BLaER1 treated with 17β-estradiol and CSF1 and Interleukin-3, amounts not matched to agents 10 nM and 100 nM (cell line): ENCODE measurements around the gene PPP2R5B.

Source experiments
- H3K27ac ChIP-seq, 11 experiments: shearing (Covaris generic); formaldehyde crosslinking; 2 replicates each; pipeline ENCODE4 v1.8.1; 2022
- H3K27me3 ChIP-seq, 11 experiments: shearing (Covaris generic); formaldehyde crosslinking; 2 replicates each; pipeline ENCODE4 v1.8.1; 2022
- H3K36me3 ChIP-seq, 11 experiments: shearing (Covaris generic); formaldehyde crosslinking; 2 replicates each; pipeline ENCODE4 v1.8.1; 2022
- H3K4me1 ChIP-seq, 10 experiments: shearing (Covaris generic); formaldehyde crosslinking; 2 replicates each; pipeline ENCODE4 v1.8.1; 2022
- H3K4me2 ChIP-seq, 11 experiments: shearing (Covaris generic); formaldehyde crosslinking; 2 replicates each; pipeline ENCODE4 v1.8.1; 2022
- H3K4me3 ChIP-seq, 10 experiments: shearing (Covaris generic); formaldehyde crosslinking; 2 replicates each; pipeline ENCODE4 v1.8.1; 2022
- H3K9ac ChIP-seq, 11 experiments: shearing (Covaris generic); formaldehyde crosslinking; 2 replicates each; pipeline ENCODE4 v1.8.1; 2022
- H3K9me3 ChIP-seq, 11 experiments: shearing (Covaris generic); formaldehyde crosslinking; replicated peaks in 1 of 11; 2 replicates each; pipeline ENCODE4 v1.8.1; 2022
- H4K20me1 ChIP-seq, 11 experiments: shearing (Covaris generic); formaldehyde crosslinking; 2 replicates each; pipeline ENCODE4 v1.8.1; 2022
- Cebpa-rat ChIP-seq, 11 experiments: shearing (Covaris generic); IDR thresholded peaks; 2 replicates each; pipeline ENCODE4 v1.8.1; 2022

Gene PPP2R5B

DNA sequence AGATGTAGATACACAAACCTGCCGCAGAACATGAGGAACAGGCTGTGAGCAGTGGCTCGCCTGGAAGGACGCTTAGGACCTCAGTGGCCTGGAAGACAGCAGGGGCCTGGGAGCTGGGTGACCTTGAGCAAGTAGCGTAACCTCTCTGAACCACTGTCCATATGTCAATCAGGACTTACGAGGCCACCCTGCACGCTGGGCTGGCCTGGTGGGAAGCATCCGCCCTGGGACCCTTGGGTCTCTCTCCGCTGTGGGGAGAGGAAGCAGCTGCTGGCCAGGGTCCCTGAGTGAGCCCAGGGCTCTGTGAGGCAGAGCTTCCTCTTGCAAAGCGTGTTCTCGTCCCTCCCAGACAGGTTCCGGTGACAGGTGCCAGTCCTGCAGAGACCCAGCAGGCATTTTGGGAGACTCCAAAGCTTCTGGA, 32.1 kb upstream of the PPP2R5B start:
- H3K9ac ChIP-seq: peak overlapping the region; percentile 22 to 77 (median 63); a peak in 20 of 22 replicates
- no peak for TF ChIP-seq Cebpa-rat (IDR thresholded peaks at IDR 0.05)
- peak overlapping the region in 10 of 11 experiments; percentile 27 to 83 (median 72); a peak in 18 of 22 replicates for H3K27ac ChIP-seq
- peaks cover 0 to 9% (median 0%) of the 10 kb centered on the region in 11 experiments; a peak in 3 of 22 replicates for H4K20me1 ChIP-seq
- no peaks in the 10 kb centered on the region for H3K9me3 ChIP-seq
- H3K4me1 ChIP-seq: peaks cover 47 to 94% (median 82%) of the 10 kb centered on the region in 10 experiments
- H3K27me3 ChIP-seq: no peaks in the 10 kb centered on the region
- peak overlapping the region in 2 of 10 experiments; percentile 3 to 29; a peak in 1 of 20 replicates for H3K4me3 ChIP-seq
- peak overlapping the region; percentile 78 to 97 (median 91) for H3K4me2 ChIP-seq
- peaks cover 10 to 30% (median 19%) of the 10 kb centered on the region in 11 experiments for H3K36me3 ChIP-seq

DNA sequence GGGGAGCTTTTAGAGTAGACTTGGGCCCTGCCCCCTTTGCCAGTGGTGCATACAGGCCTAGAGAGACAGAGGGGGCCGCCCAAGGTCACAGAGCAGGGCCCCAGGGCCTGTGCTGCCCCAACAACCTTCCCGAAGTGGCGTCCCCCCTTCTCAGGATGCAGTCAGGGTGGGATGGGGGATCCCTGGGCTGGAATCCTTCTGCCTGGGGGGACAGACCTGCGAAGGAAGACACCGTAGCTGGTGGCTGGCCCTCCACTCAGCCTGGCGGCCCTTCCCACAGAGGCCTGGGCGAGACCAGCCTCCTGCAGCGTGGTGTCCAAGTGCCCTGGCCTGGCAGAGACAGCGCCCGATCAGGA, 31.7 kb upstream of the PPP2R5B start:
- TF ChIP-seq Cebpa-rat (IDR thresholded peaks at IDR 0.05): no peak
- Histone ChIP-seq H3K27me3 (no peaks in the 10 kb centered on the region), H3K4me1 (peaks cover 43 to 94% (median 80%) of the 10 kb centered on the region in 10 experiments), H3K27ac (peak overlapping the region in 10 of 11 experiments; percentile 27 to 83 (median 72); a peak in 18 of 22 replicates), H3K9ac (peak overlapping the region; percentile 22 to 77 (median 63); a peak in 20 of 22 replicates), H3K4me2 (peak overlapping the region; percentile 78 to 97 (median 91)), H3K4me3 (peak overlapping the region in 2 of 10 experiments; percentile 3 to 29; a peak in 1 of 20 replicates), H4K20me1 (peaks cover 0 to 9% (median 0%) of the 10 kb centered on the region in 11 experiments; a peak in 3 of 22 replicates), H3K9me3 (no peaks in the 10 kb centered on the region), H3K36me3 (peaks cover 14 to 34% (median 23%) of the 10 kb centered on the region in 11 experiments)

DNA sequence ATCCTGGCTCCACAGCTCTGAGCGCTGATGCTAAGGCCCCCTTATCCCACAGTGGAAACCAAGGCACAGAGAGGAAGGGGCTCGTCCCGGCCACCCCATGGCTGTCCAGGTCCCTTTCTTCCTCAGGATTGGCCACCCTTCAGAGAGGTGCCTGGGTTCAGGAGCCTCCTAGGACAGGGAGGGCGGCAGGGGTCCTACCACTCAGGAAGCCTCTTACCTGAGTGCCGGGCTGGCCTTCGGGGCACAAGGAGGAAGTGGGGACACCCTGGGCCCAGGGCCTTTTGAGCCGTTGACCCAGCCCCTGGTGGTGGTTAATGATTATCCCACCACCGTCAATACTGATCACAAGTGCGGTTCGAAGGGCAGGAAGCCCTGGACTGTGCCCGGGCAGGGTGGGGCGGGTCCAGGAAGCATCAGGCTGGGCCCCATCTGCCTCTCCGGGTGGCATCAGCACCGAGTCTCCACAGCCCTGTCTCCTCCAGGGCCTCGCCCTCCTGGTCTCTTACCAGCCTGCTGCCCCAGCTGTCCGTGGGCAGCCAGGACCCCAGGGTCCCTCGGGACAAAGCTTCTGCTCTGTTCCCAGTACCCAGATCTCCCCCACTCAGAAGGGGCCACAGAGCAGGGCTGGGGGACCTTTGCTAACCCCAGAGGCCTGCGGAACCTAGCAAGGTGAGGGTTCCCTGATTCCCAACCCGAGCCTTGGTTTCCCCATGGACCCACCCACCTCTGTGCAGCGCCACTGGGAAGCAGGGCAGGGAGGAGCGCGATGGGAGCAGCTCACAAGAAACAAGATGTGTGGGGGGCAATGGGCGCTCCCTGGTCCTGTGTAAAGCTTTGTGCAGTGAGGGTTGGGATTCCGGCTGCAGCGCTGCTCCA, 31.1 kb upstream of the PPP2R5B start:
- Histone ChIP-seq H3K27ac (peak overlapping the region in 10 of 11 experiments; percentile 27 to 83 (median 72); a peak in 19 of 22 replicates), H3K4me1 (peaks cover 37 to 90% (median 74%) of the 10 kb centered on the region in 10 experiments), H4K20me1 (peaks cover 0 to 9% (median 0%) of the 10 kb centered on the region in 11 experiments; a peak in 3 of 22 replicates), H3K4me3 (peak overlapping the region in 2 of 10 experiments; percentile 3 to 8; a peak in 2 of 20 replicates), H3K4me2 (peak overlapping the region; percentile 78 to 97 (median 91)), H3K9ac (peak overlapping the region; percentile 25 to 77 (median 63); a peak in 20 of 22 replicates), H3K36me3 (peaks cover 20 to 41% (median 29%) of the 10 kb centered on the region in 11 experiments), H3K9me3 (no peaks in the 10 kb centered on the region), H3K27me3 (no peaks in the 10 kb centered on the region)
- TF ChIP-seq Cebpa-rat (IDR thresholded peaks at IDR 0.05): no peak

DNA sequence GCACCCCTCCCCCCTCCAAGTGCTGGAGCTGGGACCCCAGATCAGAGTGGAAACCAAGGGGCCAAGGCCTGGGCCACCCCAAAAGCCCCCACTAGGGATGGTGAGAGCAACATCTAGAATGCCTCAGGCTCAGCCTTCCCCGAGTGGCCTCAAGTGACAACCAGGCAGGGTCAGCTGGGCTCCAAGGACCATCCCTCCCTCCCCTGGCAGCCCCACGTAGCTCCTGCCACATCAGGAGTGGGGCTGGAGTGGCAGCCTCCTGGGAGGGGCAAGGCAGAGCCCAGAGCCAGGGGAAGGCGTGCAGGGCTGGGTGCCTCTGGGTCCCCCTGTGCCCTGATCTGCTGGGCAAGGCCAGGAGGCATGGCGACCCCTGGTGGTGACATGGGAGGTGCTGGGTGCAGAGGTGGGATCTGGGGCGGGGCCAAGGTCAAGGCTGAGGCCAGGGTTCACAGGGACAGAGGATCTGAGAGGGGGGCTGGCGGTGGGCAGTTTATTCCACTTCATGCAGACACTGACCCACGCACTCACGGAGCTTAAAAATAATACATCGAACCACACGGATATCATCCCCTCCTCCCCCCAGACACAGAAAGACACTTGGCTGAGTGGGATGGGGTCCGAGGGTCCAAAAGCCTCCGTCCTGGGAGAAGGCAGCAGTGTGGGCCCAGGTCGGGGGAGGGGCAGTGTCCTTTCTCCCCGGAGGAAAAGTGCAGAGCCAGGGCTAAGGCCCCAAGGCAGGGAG, 30.2 kb upstream of the PPP2R5B start:
- H4K20me1 ChIP-seq: peaks cover 0 to 9% (median 0%) of the 10 kb centered on the region in 11 experiments; a peak in 4 of 22 replicates
- peaks cover 23 to 49% (median 32%) of the 10 kb centered on the region in 11 experiments for H3K36me3 ChIP-seq
- peaks cover 29 to 82% (median 66%) of the 10 kb centered on the region in 10 experiments for H3K4me1 ChIP-seq
- H3K4me2 ChIP-seq: peak overlapping the region; percentile 78 to 97 (median 91)
- peak overlapping the region in 1 of 10 experiments; percentile 8; a peak in 1 of 20 replicates for H3K4me3 ChIP-seq
- peak overlapping the region; percentile 25 to 77 (median 63); a peak in 19 of 22 replicates for H3K9ac ChIP-seq
- no peak for TF ChIP-seq Cebpa-rat (IDR thresholded peaks at IDR 0.05)
- no peaks in the 10 kb centered on the region for H3K27me3 ChIP-seq
- H3K27ac ChIP-seq: peak overlapping the region in 9 of 11 experiments; percentile 43 to 83 (median 73); a peak in 18 of 22 replicates
- no peaks in the 10 kb centered on the region for H3K9me3 ChIP-seq

DNA sequence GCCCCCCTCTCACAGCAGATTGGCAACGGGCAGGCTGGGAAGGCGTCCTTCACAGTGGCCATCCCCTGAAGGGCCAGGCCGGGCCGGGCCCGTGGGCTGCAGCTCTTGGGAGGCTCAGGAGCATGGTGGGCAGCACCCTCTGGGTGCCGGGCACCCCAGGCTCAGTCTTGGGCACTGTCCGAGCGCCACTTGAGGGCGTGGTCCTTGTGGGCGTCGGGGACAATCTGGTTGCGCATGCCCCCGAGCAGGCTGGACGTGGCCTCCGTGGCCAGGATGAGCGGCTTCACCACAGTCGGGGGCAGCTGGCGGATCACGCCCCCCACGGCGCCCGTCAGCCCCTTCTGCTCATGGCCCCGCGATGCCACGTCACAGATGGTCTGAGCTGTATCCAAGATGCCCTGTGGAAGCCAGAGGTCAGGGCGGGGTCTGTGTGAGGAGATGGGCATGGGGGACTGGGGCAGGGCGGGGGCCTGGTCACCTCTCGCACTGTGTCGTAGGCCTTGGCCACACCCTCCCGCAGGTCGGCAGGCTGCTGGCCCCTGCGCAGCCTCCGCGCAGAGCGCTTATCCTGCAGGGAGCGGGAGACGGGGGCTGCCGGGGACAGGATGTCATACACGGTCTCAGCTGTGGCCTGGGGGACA, 29.6 kb upstream of the PPP2R5B start:
- Histone ChIP-seq H3K27me3 (no peaks in the 10 kb centered on the region), H3K36me3 (peaks cover 25 to 56% (median 39%) of the 10 kb centered on the region in 11 experiments), H3K27ac (peak overlapping the region in 1 of 11 experiments; percentile 34; a peak in 1 of 22 replicates), H3K9ac (peak overlapping the region in 1 of 11 experiments; percentile 9; a peak in 1 of 22 replicates), H3K4me1 (peaks cover 28 to 75% (median 59%) of the 10 kb centered on the region in 10 experiments), H3K4me3 (no peak overlapping the region), H3K4me2 (peak overlapping the region in 8 of 11 experiments; percentile 18 to 97 (median 88); a peak in 9 of 22 replicates), H4K20me1 (peaks cover 0 to 9% (median 0%) of the 10 kb centered on the region in 11 experiments; a peak in 4 of 22 replicates), H3K9me3 (no peaks in the 10 kb centered on the region)
- no peak for TF ChIP-seq Cebpa-rat (IDR thresholded peaks at IDR 0.05)

DNA sequence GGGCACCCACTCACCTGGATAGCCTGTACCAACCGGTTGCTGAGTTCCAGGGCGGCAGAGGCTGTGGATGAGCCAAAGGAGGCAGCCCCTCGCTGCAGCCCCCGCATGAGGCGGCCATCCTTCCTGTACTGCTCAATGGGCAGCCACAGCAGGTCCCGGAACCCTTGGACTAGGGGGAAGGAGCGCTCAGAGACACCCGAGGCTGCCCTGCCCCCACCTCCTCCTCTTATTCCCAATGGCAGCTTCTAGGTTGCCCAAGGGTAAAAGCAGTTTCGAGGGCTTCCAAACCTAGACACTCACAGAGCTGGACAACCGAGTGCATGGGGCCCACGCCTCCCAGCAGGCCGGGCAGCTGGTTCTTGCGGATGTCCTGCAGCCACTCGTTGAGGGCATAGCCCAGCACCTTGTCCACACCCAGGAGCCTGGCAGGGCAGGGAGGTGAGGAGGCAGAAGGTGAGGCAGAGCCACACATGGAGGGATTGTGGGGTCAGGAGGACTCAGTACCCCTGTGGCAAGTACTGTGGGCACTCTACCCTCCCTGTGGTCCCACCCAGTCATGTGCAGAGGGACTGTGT, 28.0 kb upstream of the PPP2R5B start:
- Histone ChIP-seq H3K36me3 (peaks cover 41 to 72% (median 55%) of the 10 kb centered on the region in 11 experiments), H4K20me1 (peaks cover 0 to 11% (median 0%) of the 10 kb centered on the region in 11 experiments; a peak in 4 of 22 replicates), H3K4me3 (no peak overlapping the region), H3K9ac (no peak overlapping the region; a peak in 2 of 22 replicates), H3K27ac (peak overlapping the region in 1 of 11 experiments; percentile 25; a peak in 1 of 22 replicates), H3K9me3 (no peaks in the 10 kb centered on the region), H3K27me3 (no peaks in the 10 kb centered on the region), H3K4me2 (peak overlapping the region in 2 of 11 experiments; percentile 20 to 35; a peak in 4 of 22 replicates), H3K4me1 (peaks cover 28 to 59% (median 43%) of the 10 kb centered on the region in 10 experiments)
- no peak for TF ChIP-seq Cebpa-rat (IDR thresholded peaks at IDR 0.05)

DNA sequence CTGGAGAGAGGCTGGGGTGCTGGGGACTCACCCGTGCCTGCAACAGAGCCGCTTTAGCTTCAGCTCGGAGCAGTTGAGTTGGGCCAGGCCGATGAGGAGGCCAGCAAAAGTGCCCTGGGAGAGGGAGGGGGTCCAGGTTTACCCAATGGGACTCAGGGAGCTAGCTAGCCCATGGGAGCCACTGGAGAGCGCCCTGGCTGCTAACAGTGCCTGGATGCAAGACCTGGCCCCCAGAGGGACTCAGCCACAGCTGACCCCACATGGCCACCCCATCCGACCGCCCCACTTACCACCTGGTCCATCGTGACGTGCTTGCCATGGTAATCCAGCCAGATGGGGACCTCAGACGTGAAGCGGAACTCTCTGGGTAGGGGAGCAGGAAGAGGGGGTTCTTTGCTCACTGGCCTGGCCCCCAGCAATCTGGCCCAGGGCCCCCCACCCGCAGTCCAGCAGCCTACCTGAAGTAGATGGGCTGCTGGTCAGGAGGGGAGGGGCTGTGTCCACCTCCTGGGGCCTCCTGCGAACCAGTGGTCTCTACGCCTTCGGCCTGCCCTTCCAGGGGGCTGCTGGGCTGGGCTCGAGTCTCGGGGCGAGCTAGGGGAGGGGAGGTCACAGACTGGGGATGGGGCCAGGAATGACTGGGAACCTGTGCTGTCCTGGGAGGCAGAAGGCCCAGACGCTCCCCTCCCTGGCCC, 27.0 kb upstream of the PPP2R5B start:
- peaks cover 47 to 79% (median 62%) of the 10 kb centered on the region in 11 experiments for H3K36me3 ChIP-seq

More for the DNA sequence above, 27.0 kb upstream of the PPP2R5B start:
- Histone ChIP-seq H3K27ac (0 out of 22 replicates have a peak overlapping the region, but pooled peaks of 1 of the 11 experiments have one; percentile 25), H3K4me3 (no peak overlapping the region), H4K20me1 (peaks cover 0 to 11% (median 0%) of the 10 kb centered on the region in 11 experiments; a peak in 4 of 22 replicates), H3K9me3 (no peaks in the 10 kb centered on the region), H3K9ac (peak overlapping the region in 2 of 11 experiments; percentile 3 to 13; a peak in 3 of 22 replicates), H3K27me3 (no peaks in the 10 kb centered on the region), H3K4me2 (peak overlapping the region in 2 of 11 experiments; percentile 20 to 35; a peak in 4 of 22 replicates), H3K4me1 (peaks cover 25 to 49% (median 33%) of the 10 kb centered on the region in 10 experiments)
- TF ChIP-seq Cebpa-rat (IDR thresholded peaks at IDR 0.05): no peak
